Lung (tissue), 12 donors: ENCODE measurements around the gene MAP3K21. TPM values are rescaled to one million over a fixed set of nuclear protein-coding genes. Genes with fewer than 3 reads are reported as not detected.

Experiments used
- ATAC-seq: fragments of 200-7000 bp; cut with Tn5 transposase; one replicate; pipeline ENCODE4 v1.9.1; 2020; ENCODE audit warnings: moderate number of reproducible peaks; ENCODE audit not compliant: insufficient read depth, low FRiP score
- DNase-seq, 3 donors: peaks; one replicate each; pipeline ENCODE4 v3.0.0-alpha.2; 2013 to 2017
- H3K27ac ChIP-seq, 2 donors: one replicate each; pipeline ENCODE4 v1.5.1; 2013; ENCODE audit warnings: mild to moderate bottlenecking in 2 of 2, moderate library complexity in 2 of 2, control low read depth in 1 of 2, inconsistent platforms in 1 of 2, low read depth in 1 of 2, low read length in 1 of 2
- H3K27me3 ChIP-seq, 3 donors: one replicate each; pipeline ENCODE4 v1.5.1; 2013; ENCODE audit warnings: low read length in 2 of 3; ENCODE audit not compliant: control insufficient read depth in 3 of 3, insufficient read depth in 3 of 3
- H3K36me3 ChIP-seq, 4 donors: one replicate each; pipeline ENCODE4 v1.5.1; 2013; ENCODE audit warnings: low read length in 4 of 4, mild to moderate bottlenecking in 1 of 4, moderate library complexity in 1 of 4; ENCODE audit not compliant: control insufficient read depth in 4 of 4, insufficient read depth in 4 of 4
- H3K4me1 ChIP-seq, 5 donors: one replicate each; pipeline ENCODE4 v1.5.1; 2013; ENCODE audit warnings: low read length in 5 of 5, mild to moderate bottlenecking in 2 of 5, moderate library complexity in 1 of 5; ENCODE audit not compliant: control insufficient read depth in 5 of 5, insufficient read depth in 5 of 5
- H3K4me3 ChIP-seq: one replicate; pipeline ENCODE4 v1.5.1; 2013; ENCODE audit warnings: mild to moderate bottlenecking, control low read depth, moderate library complexity
- H3K9ac ChIP-seq, 2 donors: one replicate each; pipeline ENCODE4 v1.5.1; 2013; ENCODE audit warnings: low read length in 2 of 2, control low read depth in 1 of 2; ENCODE audit not compliant: insufficient read depth in 1 of 2
- H3K9me3 ChIP-seq, 4 donors: one replicate each; pipeline ENCODE4 v1.5.1; 2013; ENCODE audit warnings: low read length in 3 of 4, mild to moderate bottlenecking in 1 of 4, moderate library complexity in 1 of 4; ENCODE audit not compliant: control insufficient read depth in 4 of 4, insufficient read depth in 3 of 4
- WGBS, 2 donors: extraction: QIAGEN DNeasy Blood & Tissue Kit; methylation state at CpG; one replicate each; pipeline ENCODE4 v1.1.7; 2013; 5-methylcytosine and 5-hydroxymethylcytosine counted together
- polyA plus RNA-seq, 2 donors: library from polyadenylated mRNA; stranded (reverse); fragments of 200-250 nt; gene quantifications; one replicate each; pipeline ENCODE4 v1.2.1, GENCODE V29; 2013
- total RNA-seq, 2 donors: library from RNA; depleted of rRNA in 1 of 2; stranded (reverse); fragments of >200 nt in 1 of 2; gene quantifications; one replicate each; pipeline ENCODE4 v1.2.1, GENCODE V29; 2014 to 2021
- TF ChIP-seq, protein P1 (sequence below): IDR thresholded peaks from 2 replicates; pipeline ENCODE4 v1.5.1; 2012; ENCODE audit warnings: mild to moderate bottlenecking; ENCODE audit errors: control extremely low read depth, extremely low read depth
- donor health status: control.
- donor health status: control.
- donor health status: Bipolar disorder and iron deficiency.
- donor health status: healthy.
- donor health status: DM: yes; HTN: yes; CAD: no.

MAP3K21 gene
- total and polyA plus RNA-seq, 4 donors = 3.2 to 11.4 (median 5.7) TPM

DNA sequence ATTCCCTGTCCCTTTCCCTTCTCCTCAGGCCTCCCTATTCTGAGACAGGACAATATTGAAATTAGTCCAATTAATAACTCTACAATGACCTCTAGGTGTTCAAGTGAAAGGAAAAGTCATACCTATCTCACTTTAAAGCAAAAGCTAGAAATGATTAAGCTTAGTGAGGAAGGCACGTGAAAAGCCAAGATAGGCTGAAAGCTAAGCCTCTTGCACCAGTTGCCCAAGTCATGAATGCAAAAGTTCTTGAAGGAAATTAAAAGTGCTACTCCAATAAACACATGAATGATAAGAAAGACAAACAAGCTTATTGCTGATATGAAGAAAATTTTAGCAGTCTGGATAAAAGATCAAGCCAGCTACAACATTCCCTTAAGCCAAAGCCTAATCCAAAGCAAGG, 3.8 kb upstream of the MAP3K21 start:
- 78 to 100% methylated on average over 1 of the region's 1 CpG for WGBS, 2 donors
- Histone ChIP-seq H3K36me3 (no peaks in the 10 kb centered on the region), H3K4me1 (peaks cover 0 to 10% (median 0%) of the 10 kb centered on the region in 5 donors), H3K27me3 (peaks cover 0 to 13% (median 2%) of the 10 kb centered on the region in 3 donors), H3K9me3 (no peaks in the 10 kb centered on the region), H3K4me3 (no peak overlapping the region), H3K9ac (no peak overlapping the region), H3K27ac (no peak overlapping the region)
- TF ChIP-seq, protein P1, sequence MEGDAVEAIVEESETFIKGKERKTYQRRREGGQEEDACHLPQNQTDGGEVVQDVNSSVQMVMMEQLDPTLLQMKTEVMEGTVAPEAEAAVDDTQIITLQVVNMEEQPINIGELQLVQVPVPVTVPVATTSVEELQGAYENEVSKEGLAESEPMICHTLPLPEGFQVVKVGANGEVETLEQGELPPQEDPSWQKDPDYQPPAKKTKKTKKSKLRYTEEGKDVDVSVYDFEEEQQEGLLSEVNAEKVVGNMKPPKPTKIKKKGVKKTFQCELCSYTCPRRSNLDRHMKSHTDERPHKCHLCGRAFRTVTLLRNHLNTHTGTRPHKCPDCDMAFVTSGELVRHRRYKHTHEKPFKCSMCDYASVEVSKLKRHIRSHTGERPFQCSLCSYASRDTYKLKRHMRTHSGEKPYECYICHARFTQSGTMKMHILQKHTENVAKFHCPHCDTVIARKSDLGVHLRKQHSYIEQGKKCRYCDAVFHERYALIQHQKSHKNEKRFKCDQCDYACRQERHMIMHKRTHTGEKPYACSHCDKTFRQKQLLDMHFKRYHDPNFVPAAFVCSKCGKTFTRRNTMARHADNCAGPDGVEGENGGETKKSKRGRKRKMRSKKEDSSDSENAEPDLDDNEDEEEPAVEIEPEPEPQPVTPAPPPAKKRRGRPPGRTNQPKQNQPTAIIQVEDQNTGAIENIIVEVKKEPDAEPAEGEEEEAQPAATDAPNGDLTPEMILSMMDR = no peak
- ATAC-seq (no peak), DNase-seq (peak in 1 of 3 donors; percentile 49)

- ATAC-seq (no peak), DNase-seq (no peak)
- Histone ChIP-seq H3K4me3 (no peak overlapping the region), H3K4me1 (peaks cover 0 to 14% (median 0%) of the 10 kb centered on the region in 5 donors), H3K27me3 (peaks cover 0 to 25% (median 14%) of the 10 kb centered on the region in 3 donors), H3K27ac (no peak overlapping the region), H3K36me3 (no peaks in the 10 kb centered on the region), H3K9ac (no peak overlapping the region), H3K9me3 (no peaks in the 10 kb centered on the region)
- TF ChIP-seq, protein P1 = no peak
Observed at GRCh38 chr1:233326319-233326718, 1.2 kb upstream of the MAP3K21 start.

- Histone ChIP-seq H3K36me3 (no peaks in the 10 kb centered on the region), H3K27ac (no peak overlapping the region), H3K4me1 (peaks cover 0 to 16% (median 0%) of the 10 kb centered on the region in 5 donors), H3K9ac (no peak overlapping the region), H3K9me3 (no peaks in the 10 kb centered on the region), H3K4me3 (peak overlapping the region; percentile 6), H3K27me3 (peaks cover 0 to 25% (median 14%) of the 10 kb centered on the region in 3 donors)
- DNase-seq = peak; percentile 68 to 90 (median 87)
- whole genome bisulfite sequencing, 2 donors = 4 to 5% methylated on average over 37 to 49 of the region's 49 CpGs
- TF ChIP-seq, protein P1 = no peak
- peak; percentile 94 for ATAC-seq
Observed at GRCh38 chr1:233326811-233327650, 493 bp upstream of the MAP3K21 start.
